ENCODE results near the gene AASDH. TPM values are rescaled to one million over a fixed set of nuclear protein-coding genes. Genes with fewer than 3 reads are reported as not detected.

Gene AASDH
- total RNA-seq, 1 donor = 16.9 TPM

DNA sequence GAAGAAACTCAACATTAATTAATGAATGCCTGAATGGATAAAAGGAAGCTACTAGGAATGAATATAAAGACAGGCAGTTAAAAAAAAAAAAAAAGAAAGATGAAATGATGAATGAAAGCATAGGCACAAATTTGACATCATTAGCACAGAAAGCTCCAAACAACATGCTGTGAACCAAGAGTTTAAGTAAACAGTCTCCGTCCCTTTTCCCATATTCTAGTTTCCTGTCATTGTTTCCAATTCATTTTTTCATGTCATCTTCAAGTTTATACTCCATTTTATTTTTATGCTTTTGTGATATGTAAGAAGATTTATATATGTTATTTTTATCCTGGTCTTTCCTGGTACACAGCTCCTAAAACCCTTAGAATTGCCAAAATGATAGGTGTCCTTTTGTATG, 17.7 kb upstream of the AASDH start:
- TF ChIP-seq, protein P1, sequence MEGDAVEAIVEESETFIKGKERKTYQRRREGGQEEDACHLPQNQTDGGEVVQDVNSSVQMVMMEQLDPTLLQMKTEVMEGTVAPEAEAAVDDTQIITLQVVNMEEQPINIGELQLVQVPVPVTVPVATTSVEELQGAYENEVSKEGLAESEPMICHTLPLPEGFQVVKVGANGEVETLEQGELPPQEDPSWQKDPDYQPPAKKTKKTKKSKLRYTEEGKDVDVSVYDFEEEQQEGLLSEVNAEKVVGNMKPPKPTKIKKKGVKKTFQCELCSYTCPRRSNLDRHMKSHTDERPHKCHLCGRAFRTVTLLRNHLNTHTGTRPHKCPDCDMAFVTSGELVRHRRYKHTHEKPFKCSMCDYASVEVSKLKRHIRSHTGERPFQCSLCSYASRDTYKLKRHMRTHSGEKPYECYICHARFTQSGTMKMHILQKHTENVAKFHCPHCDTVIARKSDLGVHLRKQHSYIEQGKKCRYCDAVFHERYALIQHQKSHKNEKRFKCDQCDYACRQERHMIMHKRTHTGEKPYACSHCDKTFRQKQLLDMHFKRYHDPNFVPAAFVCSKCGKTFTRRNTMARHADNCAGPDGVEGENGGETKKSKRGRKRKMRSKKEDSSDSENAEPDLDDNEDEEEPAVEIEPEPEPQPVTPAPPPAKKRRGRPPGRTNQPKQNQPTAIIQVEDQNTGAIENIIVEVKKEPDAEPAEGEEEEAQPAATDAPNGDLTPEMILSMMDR (IDR thresholded peaks at IDR 0.05; ENCODE audit: insufficient read depth, low read length) = no peak
- H3K4me3 ChIP-seq (ENCODE audit: low read depth, low read length) = no peak overlapping the region
- DNase-seq (ENCODE audit: low read depth) = no peak

DNA sequence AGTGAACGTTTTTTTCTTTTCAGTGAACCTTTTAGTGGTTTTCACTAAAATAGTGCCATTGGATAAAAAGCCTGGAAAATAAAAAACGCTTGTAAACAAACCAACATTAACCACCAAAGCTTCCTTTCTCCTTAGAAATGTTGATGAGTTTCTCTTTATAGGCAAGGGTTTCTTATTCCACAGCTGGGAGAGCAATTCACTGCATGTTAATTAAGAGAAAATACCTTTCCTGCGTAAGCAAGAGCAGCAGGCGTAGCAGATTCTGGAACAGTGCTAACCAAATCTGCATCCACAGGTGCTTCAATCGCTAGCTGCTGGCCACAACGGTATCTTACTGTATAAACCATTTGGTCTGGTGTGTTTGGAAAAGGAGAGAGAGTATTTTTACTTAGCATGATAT, 13.3 kb upstream of the AASDH start:
- no peak overlapping the region for H3K4me3 ChIP-seq (ENCODE audit: low read depth, low read length)
- TF ChIP-seq, protein P1 (IDR thresholded peaks at IDR 0.05; ENCODE audit: insufficient read depth, low read length) = no peak
- no peak for DNase-seq (ENCODE audit: low read depth)

DNA sequence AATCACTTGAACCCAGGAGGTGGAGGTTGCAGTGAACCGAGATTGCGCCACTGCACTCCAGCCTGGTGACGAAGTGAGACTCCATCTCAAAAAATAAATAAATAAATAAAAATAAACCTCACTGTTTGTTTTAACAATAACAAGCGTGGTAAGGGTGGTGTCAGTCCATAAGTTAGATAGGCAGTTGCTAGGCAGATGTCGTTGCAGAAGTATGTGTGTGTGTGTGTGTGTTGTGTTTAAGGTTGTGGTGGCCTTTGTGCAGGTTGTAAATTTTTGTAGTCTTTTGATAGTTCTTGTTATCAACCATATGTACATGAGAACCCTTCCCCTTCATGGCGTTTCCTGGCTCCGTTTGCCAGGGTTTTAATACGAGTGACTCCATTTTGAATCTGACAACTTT, 4.0 kb upstream of the AASDH start:
- TF ChIP-seq, protein P1 (IDR thresholded peaks at IDR 0.05; ENCODE audit: insufficient read depth, low read length) = no peak
- DNase-seq (ENCODE audit: low read depth) = no peak
- H3K4me3 ChIP-seq (ENCODE audit: low read depth, low read length) = no peak overlapping the region

DNA sequence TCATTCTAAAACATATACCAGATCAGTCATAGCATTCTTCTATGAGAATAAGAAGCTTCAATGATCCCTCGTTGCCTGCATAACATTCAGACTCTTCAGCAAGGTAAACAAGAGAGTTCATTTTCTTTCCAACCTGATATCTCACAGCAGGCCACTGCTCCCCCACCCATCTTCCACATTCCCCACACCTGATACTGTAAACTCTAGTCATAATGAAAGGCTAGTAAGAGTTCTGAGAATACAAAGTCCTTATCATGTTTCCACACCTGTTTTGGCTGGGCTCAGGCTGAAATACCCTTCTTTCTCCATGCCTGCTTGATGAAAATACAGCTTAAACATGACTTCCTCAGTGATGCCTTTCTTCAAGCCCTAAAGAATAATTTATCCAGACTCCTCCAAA, 2.3 kb upstream of the AASDH start:
- H3K4me3 ChIP-seq (ENCODE audit: low read depth, low read length) = no peak overlapping the region
- DNase-seq (ENCODE audit: low read depth) = no peak
- TF ChIP-seq, protein P1 (IDR thresholded peaks at IDR 0.05; ENCODE audit: insufficient read depth, low read length) = no peak

DNA sequence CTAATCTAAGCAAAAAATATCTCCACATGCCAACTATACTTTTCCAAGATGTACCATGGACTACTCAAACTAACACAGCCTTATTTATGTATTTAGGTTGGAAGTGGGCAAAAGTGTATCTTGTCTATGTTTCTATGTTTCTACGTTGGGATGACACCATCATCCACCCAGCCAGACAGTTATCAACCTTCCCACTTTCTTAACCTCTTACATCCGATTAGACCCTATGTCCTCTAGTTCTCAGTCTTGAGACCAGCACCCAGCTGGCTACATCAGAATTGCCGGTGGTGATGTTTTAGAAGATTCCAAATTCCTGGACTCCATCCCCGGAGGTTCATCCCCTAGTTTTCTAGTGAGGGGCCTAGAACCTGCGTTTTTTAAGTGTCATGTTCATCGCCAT, 1.0 kb upstream of the AASDH start:
- peak; percentile 5 for DNase-seq (ENCODE audit: low read depth)
- H3K4me3 ChIP-seq (ENCODE audit: low read depth, low read length) = peak overlapping the region; percentile 95
- TF ChIP-seq, protein P1 (IDR thresholded peaks at IDR 0.05; ENCODE audit: insufficient read depth, low read length) = no peak

- H3K4me3 ChIP-seq (ENCODE audit: low read depth, low read length) = peak overlapping the region; percentile 41
- TF ChIP-seq, protein P1 (IDR thresholded peaks at IDR 0.05; ENCODE audit: insufficient read depth, low read length) = no peak
- DNase-seq (ENCODE audit: low read depth) = no peak
Measured at GRCh38 chr4:56386091-56386490, 1.2 kb downstream of the AASDH start.

DNA sequence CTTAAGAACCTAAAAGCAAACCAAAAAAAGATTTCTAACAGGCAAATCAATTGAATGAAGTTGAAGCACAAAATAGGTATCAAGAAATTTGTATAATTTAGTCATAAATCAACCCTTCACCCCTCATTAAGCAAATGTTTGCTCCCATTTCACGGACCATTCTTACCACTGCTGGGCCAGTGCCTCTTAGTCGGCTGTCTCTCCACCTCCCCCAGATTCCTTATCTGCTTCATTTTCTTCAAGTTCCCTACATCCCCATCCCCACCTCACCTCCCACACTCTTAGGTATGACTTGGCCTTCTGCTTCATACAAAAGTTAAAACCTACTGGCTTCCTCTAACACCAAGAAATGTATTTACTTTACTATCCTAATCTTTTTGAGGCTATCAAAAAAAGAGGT, 11.8 kb downstream of the AASDH start:
- H3K4me3 ChIP-seq (ENCODE audit: low read depth, low read length) = no peak overlapping the region
- TF ChIP-seq, protein P1 (IDR thresholded peaks at IDR 0.05; ENCODE audit: insufficient read depth, low read length) = no peak
- DNase-seq (ENCODE audit: low read depth) = no peak

Data from fibroblast of the aortic adventitia (primary cell).